ENCODE measurements around the gene AADACL3.
"Not testable (repeated sequence)": the region's sequence is repeated elsewhere in the genome, so short reads cannot be mapped to it uniquely, and the experiment has no call there.

AADACL3 gene

GRCh38 chr1:12715896-12716437 lies at the start of gene AADACL3:
AADACL3 (plus strand) TSS chr1:12716110; CDS start chr1:12716177, 67 bp downstream.
- DNase-seq = no peak

- no peak for DNase-seq
Observed at GRCh38 chr1:12666141-12666735, 49.7 kb upstream of the AADACL3 start.

GRCh38 chr1:12669529-12670068 lies 46.3 kb upstream of the AADACL3 start:
- no peak for DNase-seq

- no peak for DNase-seq
Observed at GRCh38 chr1:12674358-12674757, 41.6 kb upstream of the AADACL3 start.

- not testable (repeated sequence) for DNase-seq
Observed at GRCh38 chr1:12676122-12676521, 39.8 kb upstream of the AADACL3 start.

- no peak for DNase-seq
Observed at GRCh38 chr1:12677565-12677964, 38.3 kb upstream of the AADACL3 start.

- DNase-seq = no peak
Observed at GRCh38 chr1:12678350-12678749, 37.6 kb upstream of the AADACL3 start.

- DNase-seq = no peak
Observed at GRCh38 chr1:12678820-12679219, 37.1 kb upstream of the AADACL3 start.

- DNase-seq = no peak
Observed at GRCh38 chr1:12690156-12690555, 25.8 kb upstream of the AADACL3 start.

GRCh38 chr1:12692967-12693782 lies 22.7 kb upstream of the AADACL3 start:
- DNase-seq = no peak

- DNase-seq = no peak
Observed at GRCh38 chr1:12696658-12697057, 19.3 kb upstream of the AADACL3 start.

- no peak for DNase-seq
Observed at GRCh38 chr1:12697397-12697796, 18.5 kb upstream of the AADACL3 start.

- no peak for DNase-seq
Observed at GRCh38 chr1:12703821-12704451, 12.0 kb upstream of the AADACL3 start.

- DNase-seq = no peak
Observed at GRCh38 chr1:12706061-12706460, 9.8 kb upstream of the AADACL3 start.

GRCh38 chr1:12708396-12709090 lies 7.4 kb upstream of the AADACL3 start:
- no peak for DNase-seq

GRCh38 chr1:12709091-12709491 lies 6.8 kb upstream of the AADACL3 start:
- no peak for DNase-seq

- DNase-seq = no peak
Observed at GRCh38 chr1:12709696-12710095, 6.2 kb upstream of the AADACL3 start.

GRCh38 chr1:12711536-12711935 lies 4.4 kb upstream of the AADACL3 start:
- DNase-seq = no peak

- DNase-seq = no peak
Observed at GRCh38 chr1:12712076-12712475, 3.8 kb upstream of the AADACL3 start.

- no peak for DNase-seq
Observed at GRCh38 chr1:12712929-12713328, 3.0 kb upstream of the AADACL3 start.

GRCh38 chr1:12713651-12714050 lies 2.3 kb upstream of the AADACL3 start:
- DNase-seq = not testable (repeated sequence)

- no peak for DNase-seq
Observed at GRCh38 chr1:12714710-12715475, 1.0 kb upstream of the AADACL3 start.

All from activated CD4-positive, alpha-beta T cell treated with anti-CD3 and anti-CD28 coated beads for 1 hour (primary cell).